ENCODE measurements around the gene TOM1. TPM values are rescaled to one million over a fixed set of nuclear protein-coding genes. Genes with fewer than 3 reads are reported as not detected.

TOM1 gene
- total RNA-seq (2022; extraction: Qiagen RNA extraction; ENCODE audit: low read depth): 13.0 to 15.2 TPM (median 13.2 TPM) in 5 replicates

DNA sequence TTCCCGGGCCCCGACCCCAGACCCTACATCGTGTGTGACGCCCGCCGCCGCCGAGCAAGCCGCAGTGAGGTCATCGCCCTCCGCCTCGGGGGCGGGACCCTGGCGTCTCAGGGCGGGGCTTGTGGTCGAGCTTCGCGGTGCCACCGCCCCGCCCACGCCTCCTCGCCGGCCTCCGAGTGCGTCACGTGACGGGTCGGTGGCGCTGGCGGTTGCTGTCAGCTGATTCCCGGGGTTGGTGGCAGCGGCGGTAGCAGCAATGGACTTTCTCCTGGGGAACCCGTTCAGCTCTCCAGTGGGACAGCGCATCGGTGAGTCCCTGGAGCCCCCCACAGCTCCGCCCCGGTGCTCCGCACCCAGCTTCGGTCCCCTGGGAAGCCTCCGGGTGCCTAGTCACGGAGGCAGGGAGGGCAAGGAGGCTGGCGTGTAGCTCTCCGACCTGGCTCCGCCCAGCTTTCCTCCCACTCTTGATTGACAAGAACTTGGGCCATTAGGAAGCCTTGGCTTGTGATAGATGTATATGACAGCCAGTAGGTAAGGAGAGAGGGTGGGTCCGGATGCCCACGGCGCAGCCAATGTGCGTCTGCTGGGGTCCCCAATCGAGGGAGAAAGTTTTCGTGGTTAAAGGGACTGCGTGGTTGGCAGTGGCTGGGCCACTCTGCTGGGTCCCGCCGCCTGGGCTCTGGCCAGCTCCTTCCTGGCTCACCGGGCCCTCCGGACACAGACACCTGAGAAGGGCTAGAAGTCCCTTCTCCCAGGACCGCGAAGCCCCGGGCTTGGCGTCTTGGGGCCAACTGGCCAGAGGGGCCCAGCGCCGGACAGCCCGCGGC lies at the start of gene TOM1:
Gene TOM1, plus strand, starts transcription at position 222 of the 827 bp plus-strand sequence. Its CDS starts 35 bp downstream, at position 257.

DNA sequence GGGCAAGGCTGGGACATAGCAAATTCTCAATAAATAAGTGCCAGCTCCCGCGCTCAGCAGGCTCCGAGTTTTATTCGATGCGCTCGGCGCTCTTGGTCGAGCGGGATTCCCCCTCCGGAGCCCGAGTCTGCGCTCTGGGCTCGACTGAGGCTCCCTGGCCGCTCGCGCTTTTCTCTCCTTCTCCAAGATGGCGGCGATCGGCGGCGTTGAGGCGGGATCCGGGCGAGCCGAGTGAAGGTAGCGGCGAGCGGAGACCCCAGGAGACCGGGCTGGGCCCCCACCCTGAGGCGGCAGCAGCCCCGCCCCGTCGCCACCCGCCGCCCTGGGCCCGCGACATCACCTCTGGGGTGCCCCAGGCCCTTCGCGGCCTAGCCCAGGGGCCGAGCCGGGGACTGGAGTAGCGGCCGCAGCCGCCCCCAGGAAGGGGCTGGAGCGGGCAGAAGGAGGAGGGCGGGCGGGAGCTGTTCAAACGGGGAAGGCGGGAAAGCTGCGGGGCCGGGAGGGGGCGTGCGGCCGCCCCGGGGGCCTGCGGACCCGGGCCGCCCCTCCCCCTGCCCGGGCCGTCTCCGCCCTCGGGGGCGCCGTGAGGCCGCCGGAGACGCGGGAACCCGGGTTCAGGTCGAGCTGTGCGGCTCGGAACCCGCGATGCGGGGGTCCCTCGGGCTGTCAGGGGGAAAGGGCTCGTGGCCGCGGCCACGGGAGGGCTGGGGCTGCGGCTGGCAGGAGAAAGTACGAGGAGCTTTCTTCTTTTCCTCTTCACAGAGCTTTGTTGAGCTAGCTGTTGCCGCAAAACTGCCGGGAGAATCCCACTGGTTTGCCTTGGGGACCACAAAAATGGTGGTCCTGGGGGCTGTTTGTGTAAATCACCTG lies 42.1 kb upstream of the TOM1 start, which contains the start of gene HMGXB4:
Gene HMGXB4, plus strand, starts transcription at position 173 of the 870 bp plus-strand sequence. CDS start 4,898 bp downstream, outside the sequence.

DNA sequence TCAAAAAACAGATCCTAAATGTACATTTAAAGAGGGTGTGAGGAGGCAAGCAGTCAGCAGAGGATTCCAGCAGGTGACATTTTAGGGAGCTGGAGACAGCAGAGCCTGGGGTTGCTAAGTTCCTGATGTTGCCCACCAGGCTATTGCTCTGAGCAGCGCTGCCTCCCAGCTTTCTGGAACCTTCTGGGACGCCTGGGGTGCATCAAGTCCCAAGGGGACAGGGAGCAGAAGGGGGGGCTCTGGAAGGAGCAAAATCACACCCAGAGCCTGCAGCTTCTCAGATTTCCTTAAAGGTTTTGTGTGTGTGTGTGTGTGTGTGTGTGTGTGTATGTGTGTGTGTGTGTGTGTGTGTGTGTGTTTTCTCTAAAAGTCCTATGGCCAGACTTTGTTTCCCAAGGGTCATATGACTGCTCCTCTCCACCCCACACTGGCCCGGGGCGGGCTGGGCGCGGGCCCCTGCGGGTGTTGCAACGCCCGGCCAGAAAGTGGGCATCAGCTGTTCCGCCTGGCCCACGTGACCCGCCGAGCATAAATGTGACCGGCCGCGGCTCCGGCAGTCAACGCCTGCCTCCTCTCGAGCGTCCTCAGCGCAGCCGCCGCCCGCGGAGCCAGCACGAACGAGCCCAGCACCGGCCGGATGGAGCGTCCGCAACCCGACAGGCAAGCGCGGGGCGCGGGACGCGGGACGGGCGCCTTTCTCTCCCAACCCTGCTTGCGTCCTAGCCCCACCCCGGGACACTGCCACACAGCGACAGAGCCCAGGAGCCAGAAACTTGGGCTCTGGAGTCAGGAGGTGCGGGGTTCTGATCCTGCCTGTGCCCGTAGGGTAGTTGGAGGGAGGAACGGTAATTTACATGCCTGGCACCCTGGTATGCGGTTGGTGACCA lies 81.1 kb downstream of the TOM1 start, which contains the start of gene HMOX1:
Gene HMOX1, plus strand, starts transcription at position 560 of the 887 bp plus-strand sequence. Its CDS starts 78 bp downstream, at position 638.

Other genes starting within 250 kb of the TOM1 start
- not detected in 5 replicates for gene ISX, start 233.7 kb upstream of the TOM1 start, total RNA-seq (2022; extraction: Qiagen RNA extraction; ENCODE audit: low read depth)
- gene HMGXB4, start 42.4 kb upstream of the TOM1 start, total RNA-seq (2022; extraction: Qiagen RNA extraction; ENCODE audit: low read depth): 9.5 to 18.3 TPM (median 11.9 TPM) in 5 replicates
- gene HMOX1, start 81.2 kb downstream of the TOM1 start, total RNA-seq (2022; extraction: Qiagen RNA extraction; ENCODE audit: low read depth): 621 to 911 TPM (median 716 TPM) in 5 replicates
- gene MCM5, start 100.2 kb downstream of the TOM1 start, total RNA-seq (2022; extraction: Qiagen RNA extraction; ENCODE audit: low read depth): 59.4 to 96.9 TPM (median 82.3 TPM) in 5 replicates
- gene RASD2, start 240.9 kb downstream of the TOM1 start, total RNA-seq (2022; extraction: Qiagen RNA extraction; ENCODE audit: low read depth): 0.89 to 1.8 TPM (median 1.1 TPM) in 5 replicates